Body of pancreas (tissue), 4 donors: ENCODE data around the gene SCGB1D1.

ENCODE experiments used
- CTCF ChIP-seq, 7 experiments: fragments of 450-650 bp in 4 of 7; fragments of 200-600 bp in 3 of 7; sonication (generic) in 3 of 7; IDR thresholded peaks; one replicate each; pipeline ENCODE4 v1.5.1; 2016 to 2019; ENCODE audit warnings: antibody characterized with exemption in 7 of 7
- POLR2A ChIP-seq, 3 donors: fragments of 450-650 bp; IDR thresholded peaks; one replicate each; pipeline ENCODE4 v1.6.1; 2016; ENCODE audit warnings: antibody characterized with exemption in 3 of 3, mild to moderate bottlenecking in 2 of 3

GRCh38 chr11:62169448-62169847, 20.6 kb upstream of the SCGB1D1 start:
- TF ChIP-seq CTCF (IDR thresholded peaks at IDR 0.05), result no peak
- TF ChIP-seq POLR2A (IDR thresholded peaks at IDR 0.05), result no peak
